GM18526 (cell line): Measurements from ENCODE around the gene IL1R1.

ENCODE experiments used
- POLR2A ChIP-seq: IDR thresholded peaks from 3 replicates; pipeline ENCODE4 v1.6.1; 2011; ENCODE audit not compliant: insufficient read length; ENCODE audit errors: extremely low read depth

IL1R1 gene

DNA sequence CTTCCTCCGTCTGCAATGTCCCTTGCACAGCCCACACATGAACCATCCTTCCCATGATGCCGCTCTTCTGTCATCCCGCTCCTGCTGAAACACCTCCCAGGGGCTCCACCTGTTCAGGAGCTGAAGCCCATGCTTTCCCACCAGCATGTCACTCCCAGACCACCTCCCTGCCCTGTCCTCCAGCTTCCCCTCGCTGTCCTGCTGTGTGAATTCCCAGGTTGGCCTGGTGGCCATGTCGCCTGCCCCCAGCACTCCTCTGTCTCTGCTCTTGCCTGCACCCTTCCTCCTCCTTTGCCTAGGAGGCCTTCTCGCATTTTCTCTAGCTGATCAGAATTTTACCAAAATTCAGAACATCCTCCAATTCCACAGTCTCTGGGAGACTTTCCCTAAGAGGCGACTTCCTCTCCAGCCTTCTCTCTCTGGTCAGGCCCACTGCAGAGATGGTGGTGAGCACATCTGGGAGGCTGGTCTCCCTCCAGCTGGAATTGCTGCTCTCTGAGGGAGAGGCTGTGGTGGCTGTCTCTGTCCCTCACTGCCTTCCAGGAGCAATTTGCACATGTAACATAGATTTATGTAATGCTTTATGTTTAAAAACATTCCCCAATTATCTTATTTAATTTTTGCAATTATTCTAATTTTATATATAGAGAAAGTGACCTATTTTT lies 35.4 kb downstream of the IL1R1 start:
- no peak for TF ChIP-seq POLR2A

GRCh38 chr2:102179061-102179460 lies 36.5 kb downstream of the IL1R1 start:
- TF ChIP-seq POLR2A: no peak

GRCh38 chr2:102179788-102180686 lies 37.5 kb downstream of the IL1R1 start:
- no peak for TF ChIP-seq POLR2A

GRCh38 chr2:102180687-102180999 lies 38.1 kb downstream of the IL1R1 start:
- no peak for TF ChIP-seq POLR2A

DNA sequence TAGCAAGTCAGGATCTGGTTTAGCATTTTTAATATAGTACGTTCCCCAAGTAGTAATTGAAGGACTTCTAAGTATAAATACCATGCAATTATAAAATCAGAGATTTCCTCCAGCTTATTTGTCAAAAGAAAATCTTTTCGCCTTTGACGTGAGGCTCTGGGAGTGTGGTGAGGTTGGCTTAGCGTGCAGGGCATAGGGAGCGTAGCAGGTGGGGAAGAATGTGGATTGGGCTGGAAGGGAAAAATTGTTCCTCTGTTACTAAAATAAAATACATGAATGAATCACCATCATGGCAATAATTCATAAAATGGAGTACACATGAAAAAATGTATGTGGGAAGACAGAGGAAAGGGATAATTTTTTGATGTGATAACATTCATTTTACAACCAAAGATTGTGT lies 38.8 kb downstream of the IL1R1 start:
- no peak for TF ChIP-seq POLR2A

GRCh38 chr2:102181919-102182635 lies 39.5 kb downstream of the IL1R1 start:
- TF ChIP-seq POLR2A: no peak

GRCh38 chr2:102184018-102184417 lies 41.5 kb downstream of the IL1R1 start:
- TF ChIP-seq POLR2A: no peak

GRCh38 chr2:102184568-102184967 lies 42.0 kb downstream of the IL1R1 start:
- no peak for TF ChIP-seq POLR2A

DNA sequence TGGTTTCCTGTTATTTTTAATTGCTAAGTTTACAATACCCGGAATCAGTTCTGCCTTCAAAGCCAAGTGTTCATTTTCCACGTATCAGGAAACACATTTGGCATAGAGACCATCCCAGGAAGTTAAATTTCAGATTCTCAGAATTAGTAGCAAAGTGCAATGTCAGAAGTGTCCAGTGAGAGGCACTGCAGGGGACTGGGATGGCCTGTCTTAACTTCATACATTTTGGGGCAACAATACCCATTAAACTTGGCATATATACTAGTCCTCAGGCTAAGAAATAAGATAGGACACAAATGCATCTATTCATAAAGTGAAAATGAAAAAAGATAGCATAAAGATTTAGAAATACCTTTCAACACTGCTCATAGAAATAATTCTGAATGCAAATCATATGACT lies 42.8 kb downstream of the IL1R1 start:
- no peak for TF ChIP-seq POLR2A

DNA sequence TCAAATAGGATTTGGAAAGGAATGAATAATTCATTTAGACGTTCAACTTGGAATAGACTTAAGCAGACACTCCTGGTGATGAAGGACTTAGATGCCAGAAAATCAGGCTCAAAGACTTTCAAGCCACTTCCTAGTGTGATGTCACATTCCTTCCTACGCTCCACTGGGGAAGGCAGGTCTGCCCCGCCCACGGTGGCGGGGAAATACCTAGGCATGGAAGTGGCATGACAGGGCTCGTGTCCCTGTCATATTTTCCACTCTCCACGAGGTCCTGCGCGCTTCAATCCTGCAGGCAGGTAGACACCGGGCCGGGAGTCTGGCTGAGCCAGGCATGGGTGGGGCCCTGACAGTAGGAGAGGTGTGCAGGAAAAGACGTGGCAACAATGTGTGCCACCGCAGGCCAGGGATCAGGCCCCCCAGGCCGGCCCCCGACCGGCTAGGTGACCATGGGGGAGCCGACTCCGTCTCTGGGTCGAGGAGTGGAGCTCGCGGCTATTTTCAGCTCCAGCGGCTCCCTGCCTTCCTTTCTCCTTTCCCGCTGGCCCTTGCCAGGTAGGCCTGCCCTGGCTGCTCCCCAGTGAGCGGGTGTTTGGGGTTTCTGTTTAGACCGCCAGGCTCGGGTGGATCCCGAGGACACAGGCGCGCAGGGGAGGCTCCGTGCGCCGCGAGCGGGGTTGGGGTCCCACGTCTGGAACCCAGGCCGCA lies 44.4 kb downstream of the IL1R1 start, which contains the start of gene IL1RL2:
IL1RL2 (plus strand) TSS at position 233 of the 705 bp plus-strand sequence. CDS start 845 bp downstream, outside the sequence.
- no peak for TF ChIP-seq POLR2A

DNA sequence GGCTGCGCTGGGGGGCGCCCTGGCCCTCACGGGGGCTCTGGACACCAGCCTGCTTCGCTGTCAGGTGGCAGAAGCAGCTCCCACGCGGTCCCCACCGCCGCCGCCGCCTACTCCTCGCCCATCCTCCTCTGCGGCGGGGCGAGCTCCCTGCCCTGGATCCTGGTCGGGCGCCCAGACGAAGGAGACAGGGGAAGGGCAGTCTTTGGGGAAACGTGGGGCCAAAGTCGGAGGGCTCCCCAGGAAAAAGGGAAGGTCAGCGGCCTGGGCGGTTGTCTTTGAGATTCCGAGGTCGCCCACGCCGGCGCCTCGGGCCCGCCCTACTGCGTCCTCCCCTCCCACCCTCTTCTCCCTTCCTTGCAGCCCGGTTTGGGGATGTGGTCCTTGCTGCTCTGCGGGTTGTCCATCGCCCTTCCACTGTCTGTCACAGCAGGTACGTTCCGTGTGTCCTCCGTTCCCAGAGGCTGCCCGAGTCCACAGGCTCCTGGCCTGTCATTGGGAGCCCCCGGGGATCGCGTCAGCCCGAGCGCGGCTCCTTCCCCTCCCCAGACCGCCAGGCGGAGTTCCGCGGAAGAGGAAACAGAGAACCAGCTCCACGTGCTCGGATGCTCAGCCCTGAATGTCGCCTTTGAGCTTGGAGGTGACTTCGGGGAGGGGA lies 45.1 kb downstream of the IL1R1 start:
- TF ChIP-seq POLR2A: no peak

GRCh38 chr2:102190430-102191107 lies 48.0 kb downstream of the IL1R1 start:
- TF ChIP-seq POLR2A: no peak

DNA sequence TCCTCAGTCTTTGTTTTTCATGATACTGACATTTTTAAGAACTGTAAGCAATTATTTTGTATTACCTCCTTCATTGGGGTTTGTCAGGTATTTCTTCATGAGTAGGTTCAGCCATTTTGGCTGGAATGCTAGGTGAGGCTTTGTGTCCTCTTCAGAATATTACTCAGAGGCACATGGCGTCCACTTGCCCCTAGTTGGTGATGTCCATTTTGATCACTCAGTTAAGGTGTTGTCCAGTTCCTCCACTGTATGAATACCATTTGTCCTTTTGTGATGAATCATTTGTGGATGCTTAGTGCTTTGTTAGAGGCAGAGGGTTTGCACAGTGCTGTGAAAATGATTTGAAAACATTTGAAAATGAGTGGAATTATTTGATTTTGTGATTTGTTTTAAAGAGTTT lies 49.0 kb downstream of the IL1R1 start:
- no peak for TF ChIP-seq POLR2A

DNA sequence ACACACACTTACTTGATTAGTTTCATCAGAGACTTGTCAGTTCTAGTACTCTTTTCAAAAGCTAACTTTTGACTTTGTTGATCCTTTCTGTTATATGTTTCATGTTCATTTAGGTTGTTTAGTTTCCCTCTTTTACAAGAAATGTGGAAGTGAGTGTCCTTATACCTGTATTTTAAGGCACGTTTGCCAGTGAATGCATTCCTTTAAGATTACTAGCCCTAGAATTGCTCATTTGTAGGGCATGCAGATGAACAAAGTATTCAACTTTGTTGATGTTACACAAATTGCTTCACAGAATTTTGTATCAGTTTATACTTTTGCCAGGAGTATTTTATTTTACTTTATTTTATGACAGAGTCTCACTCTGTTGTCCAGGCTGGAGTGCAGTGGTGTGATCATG lies 50.5 kb downstream of the IL1R1 start:
- no peak for TF ChIP-seq POLR2A
